Endothelial cell of umbilical vein (primary cell): ENCODE data around the gene LGALS3BP. TPM values are rescaled to one million over a fixed set of nuclear protein-coding genes. Genes with fewer than 3 reads are reported as not detected.

Source experiments
- BruUV-seq: library from RNA; stranded (reverse); fragments of 400-500 nt; replicated peaks from 2 replicates; lab custom pipeline; 2021; lab: Mats Ljungman, UMichigan
- CTCF ChIA-PET: fragments of 300-600, 350-600 bp; sonication (Branson Sonifier 250); formaldehyde crosslinking; loops from one replicate; lab custom pipeline; 2021; ENCODE audit warnings: antibody characterized with exemption, inconsistent platforms; lab: Charles Lee
- POLR2A ChIA-PET: fragments of 300-600, 350-600 bp; sonication (Branson Sonifier 250); formaldehyde crosslinking; loops from one replicate; lab custom pipeline; 2021; ENCODE audit warnings: antibody characterized with exemption, inconsistent platforms; lab: Charles Lee
- DNase-seq: peaks from one replicate; pipeline ENCODE4 v3.0.0-alpha.2; 2011; ENCODE audit warnings: low read depth, low spot score
- FAIRE-seq: peaks from 2 replicates; lab custom pipeline; 2011; peaks lifted over from hg19 to GRCh38; lab: Jason Lieb, UNC
- H2AFZ ChIP-seq: 2 replicates; pipeline ENCODE4 v1.6.0; 2012; ENCODE audit warnings: low read depth, low read length, control low read depth, inconsistent platforms
- H3K27ac ChIP-seq: 2 replicates; pipeline ENCODE4 v1.5.1; 2011; ENCODE audit warnings: low read depth, mild to moderate bottlenecking, control low read depth, low read length, moderate library complexity; ENCODE audit not compliant: insufficient read depth
- H3K27me3 ChIP-seq, 2 experiments: 2 replicates each; pipeline versions ENCODE4 v1.6.0 to v1.6.1; 2011; ENCODE audit warnings: low read length in 2 of 2, mixed read lengths in 1 of 2; ENCODE audit not compliant: control insufficient read depth in 2 of 2, insufficient read depth in 2 of 2
- H3K36me3 ChIP-seq, 2 experiments: 2 replicates in 1 of 2; 3 replicates in 1 of 2; pipeline ENCODE4 v1.5.1; 2011; ENCODE audit warnings: low read length in 2 of 2, mild to moderate bottlenecking in 1 of 2, moderate library complexity in 1 of 2; ENCODE audit not compliant: control insufficient read depth in 2 of 2, insufficient read depth in 2 of 2; ENCODE audit errors: extremely low read depth in 1 of 2
- H3K4me1 ChIP-seq: 3 replicates; pipeline ENCODE4 v1.5.1; 2011; ENCODE audit warnings: mild to moderate bottlenecking, low read length; ENCODE audit not compliant: control insufficient read depth, insufficient read depth; ENCODE audit errors: extremely low read depth
- H3K4me2 ChIP-seq: 2 replicates; pipeline ENCODE4 v1.6.1; 2011; ENCODE audit warnings: low read length, control low read depth, mixed read lengths; ENCODE audit not compliant: insufficient read depth
- H3K4me3 ChIP-seq, 3 experiments: fragments of 200-600 bp in 1 of 3; sonication (generic), shearing (Covaris generic) in 1 of 3; replicated peaks in 1 of 3; 2 replicates each; pipeline ENCODE4 v1.5.1; 2011 to 2016; ENCODE audit warnings: control low read depth in 3 of 3, low read length in 3 of 3, mild to moderate bottlenecking in 2 of 3, inconsistent platforms in 1 of 3, low read depth in 1 of 3, moderate library complexity in 1 of 3; ENCODE audit not compliant: insufficient read depth in 1 of 3
- H3K79me2 ChIP-seq: 2 replicates; pipeline ENCODE4 v1.6.0; 2012; ENCODE audit warnings: low read length, inconsistent platforms; ENCODE audit not compliant: control insufficient read depth, insufficient read depth
- H3K9ac ChIP-seq: replicated peaks from 2 replicates; pipeline ENCODE3; 2011; ENCODE audit warnings: low read length, control low read depth; ENCODE audit not compliant: insufficient read depth; ENCODE audit errors: extremely low read depth
- H3K9me1 ChIP-seq: replicated peaks from 3 replicates; pipeline ENCODE4 v1.6.0; 2011; ENCODE audit warnings: mild to moderate bottlenecking, low read length; ENCODE audit not compliant: control insufficient read depth, insufficient read depth; ENCODE audit errors: extremely low read depth
- H3K9me3 ChIP-seq: replicated peaks from 2 replicates; pipeline ENCODE4 v1.5.1; 2012; ENCODE audit warnings: low read length, inconsistent platforms; ENCODE audit not compliant: control insufficient read depth, insufficient read depth
- H4K20me1 ChIP-seq: replicated peaks from 2 replicates; pipeline ENCODE3; 2011; ENCODE audit warnings: mild to moderate bottlenecking, low read length; ENCODE audit not compliant: control insufficient read depth, insufficient read depth; ENCODE audit errors: extremely low read depth
- EZH2 ChIP-seq: IDR thresholded peaks from 2 replicates; pipeline ENCODE4 v1.6.1; 2012; ENCODE audit warnings: borderline replicate concordance, low read depth, mild to moderate bottlenecking, moderate library complexity, low read length, inconsistent platforms; ENCODE audit not compliant: severe bottlenecking
- FOS ChIP-seq: IDR thresholded peaks from 2 replicates; pipeline ENCODE4 v1.6.1; 2011; ENCODE audit warnings: mild to moderate bottlenecking, low read length, moderate library complexity, borderline replicate concordance; ENCODE audit not compliant: insufficient read depth
- GATA2 ChIP-seq: IDR thresholded peaks from 2 replicates; pipeline ENCODE4 v1.7.0; 2011; ENCODE audit warnings: low read depth, mild to moderate bottlenecking, moderate library complexity, mixed read lengths, low read length; ENCODE audit not compliant: insufficient read length, insufficient read depth
- JUN ChIP-seq: IDR thresholded peaks from 2 replicates; pipeline ENCODE4 v1.6.1; 2011; ENCODE audit warnings: borderline replicate concordance, low read depth; ENCODE audit not compliant: insufficient read length, insufficient read depth
- MYC ChIP-seq: IDR thresholded peaks from one replicate; pipeline ENCODE4 v1.6.1; 2011; ENCODE audit warnings: mild to moderate bottlenecking, low read depth, low read length
- POLR2A ChIP-seq: IDR thresholded peaks from 2 replicates; pipeline ENCODE4 v1.6.1; 2012; ENCODE audit warnings: low read depth, mild to moderate bottlenecking, control low read depth, low read length
- POLR2AphosphoS5 ChIP-seq: IDR thresholded peaks from 2 replicates; pipeline ENCODE4 v1.6.1; 2012; ENCODE audit warnings: low read depth, mild to moderate bottlenecking, control low read depth, low read length, moderate library complexity; ENCODE audit not compliant: insufficient read depth
- dilution Hi-C: fragments of 300-500 bp; cut with MboI; formaldehyde crosslinking; loops from one replicate; pipeline ENCODE4 v1.15.0; 2019; ENCODE audit warnings: low sequenced_read_pairs; ENCODE audit not compliant: extremely low pct_ligation_motif_present
- intact Hi-C: fragments of 100-400 bp; cut with micrococcal nuclease; formaldehyde crosslinking; loops from one replicate; pipeline ENCODE4 v1.10.0; 2022
- polyA plus RNA-seq, 4 experiments: library from polyadenylated mRNA; depleted of rRNA in 3 of 4; stranded (reverse) in 3 of 4; unstranded in 1 of 4; fragments of >200 nt; gene quantifications; 2 replicates each; pipeline versions ENCODE4 v1.2.1 to v1.2.3, GENCODE V29; 2011 to 2012; ENCODE audit warnings: missing spikeins in 1 of 4
- total RNA-seq: library from RNA; stranded (reverse); gene quantifications from 2 replicates; pipeline ENCODE4 v1.2.3, GENCODE V29; 2021
- TF ChIP-seq, protein P1 (sequence below), 2 donors: IDR thresholded peaks; 1 replicate in 1 of 2; 2 replicates in 1 of 2; pipeline ENCODE4 v1.5.1; 2011; ENCODE audit warnings: low read length in 2 of 2, mild to moderate bottlenecking in 2 of 2, moderate library complexity in 2 of 2, control low read depth in 1 of 2, inconsistent platforms in 1 of 2, low read depth in 1 of 2; ENCODE audit not compliant: insufficient read depth in 1 of 2; ENCODE audit errors: extremely low read depth in 1 of 2
- TF ChIP-seq, protein P2 (sequence below): IDR thresholded peaks from 2 replicates; pipeline ENCODE4 v1.6.1; 2011; ENCODE audit not compliant: insufficient read depth, insufficient read length

The LGALS3BP gene
- total and polyA plus RNA-seq, 2 donors (not counting 3 experiments of a cell fraction or from before 2014, with no cell fraction given) = 0.77 to 1.3 TPM

DNA sequence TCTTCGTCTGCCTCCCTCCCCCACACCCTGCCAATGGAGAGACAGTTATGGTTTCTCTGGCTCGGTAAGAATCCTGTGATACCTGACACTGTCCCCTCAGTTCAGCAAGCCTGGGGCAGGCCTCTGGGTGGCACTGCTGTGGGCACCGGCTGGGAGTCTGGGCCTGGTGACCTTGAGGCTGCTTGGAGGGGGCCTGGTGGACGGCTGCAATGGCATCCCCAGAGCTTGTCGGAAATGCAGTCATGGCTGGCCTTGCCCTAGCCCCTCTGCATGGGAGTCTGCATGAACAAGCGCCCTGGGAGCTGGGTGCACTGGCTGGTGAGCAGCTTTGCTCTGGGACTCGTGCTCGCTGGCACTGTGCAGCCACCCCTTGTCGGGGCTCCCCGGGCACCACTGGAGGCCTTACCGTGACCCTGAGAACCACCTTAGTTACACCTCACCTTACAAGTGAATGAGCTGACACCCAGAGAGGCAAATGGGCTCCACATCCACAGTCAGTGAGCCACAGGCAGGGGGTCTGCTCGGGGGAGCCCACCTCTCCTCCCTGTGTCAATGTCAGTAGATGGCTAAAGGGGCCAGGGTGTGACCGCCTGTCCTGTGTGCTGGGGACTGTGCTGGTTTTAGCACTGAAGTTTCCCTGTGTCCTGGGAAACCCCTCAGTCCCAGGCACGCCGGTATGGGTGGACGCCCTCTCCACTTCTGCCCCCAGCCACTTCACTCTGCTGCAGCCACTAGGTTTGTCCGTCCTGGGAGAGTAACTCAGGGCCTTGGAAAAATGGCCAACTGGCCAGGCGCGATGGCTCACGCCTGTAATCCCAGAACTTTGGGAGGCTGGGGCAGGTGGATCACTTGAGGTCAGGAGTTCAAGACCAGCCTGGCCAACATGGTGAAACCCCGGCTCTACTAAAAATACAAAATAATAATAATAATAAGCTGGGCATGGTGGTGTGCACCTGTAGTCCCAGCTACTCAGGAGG, 1.4 kb downstream of the LGALS3BP start:
- no TSS peak for BruUV-seq
- H3K4me1 ChIP-seq = no peaks in the 10 kb centered on the region
- H4K20me1 ChIP-seq = no peaks in the 10 kb centered on the region
- no peak for TF ChIP-seq POLR2AphosphoS5
- TF ChIP-seq FOS = no peak
- TF ChIP-seq, protein P1, sequence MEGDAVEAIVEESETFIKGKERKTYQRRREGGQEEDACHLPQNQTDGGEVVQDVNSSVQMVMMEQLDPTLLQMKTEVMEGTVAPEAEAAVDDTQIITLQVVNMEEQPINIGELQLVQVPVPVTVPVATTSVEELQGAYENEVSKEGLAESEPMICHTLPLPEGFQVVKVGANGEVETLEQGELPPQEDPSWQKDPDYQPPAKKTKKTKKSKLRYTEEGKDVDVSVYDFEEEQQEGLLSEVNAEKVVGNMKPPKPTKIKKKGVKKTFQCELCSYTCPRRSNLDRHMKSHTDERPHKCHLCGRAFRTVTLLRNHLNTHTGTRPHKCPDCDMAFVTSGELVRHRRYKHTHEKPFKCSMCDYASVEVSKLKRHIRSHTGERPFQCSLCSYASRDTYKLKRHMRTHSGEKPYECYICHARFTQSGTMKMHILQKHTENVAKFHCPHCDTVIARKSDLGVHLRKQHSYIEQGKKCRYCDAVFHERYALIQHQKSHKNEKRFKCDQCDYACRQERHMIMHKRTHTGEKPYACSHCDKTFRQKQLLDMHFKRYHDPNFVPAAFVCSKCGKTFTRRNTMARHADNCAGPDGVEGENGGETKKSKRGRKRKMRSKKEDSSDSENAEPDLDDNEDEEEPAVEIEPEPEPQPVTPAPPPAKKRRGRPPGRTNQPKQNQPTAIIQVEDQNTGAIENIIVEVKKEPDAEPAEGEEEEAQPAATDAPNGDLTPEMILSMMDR (IDR thresholded peaks at IDR 0.05; ENCODE audit: extremely low read depth in 1 of 2, insufficient read depth in 1 of 2, low read depth in 1 of 2, low read length in 2 of 2) = no peak
- no peak for TF ChIP-seq POLR2A
- no peak for TF ChIP-seq JUN
- TF ChIP-seq, protein P2, sequence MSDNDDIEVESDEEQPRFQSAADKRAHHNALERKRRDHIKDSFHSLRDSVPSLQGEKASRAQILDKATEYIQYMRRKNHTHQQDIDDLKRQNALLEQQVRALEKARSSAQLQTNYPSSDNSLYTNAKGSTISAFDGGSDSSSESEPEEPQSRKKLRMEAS = no peak
- TF ChIP-seq EZH2 = no peak
- TF ChIP-seq GATA2 = no peak
- TF ChIP-seq MYC = no peak
- H3K36me3 ChIP-seq = no peaks in the 10 kb centered on the region
- DNase-seq = no peak
- no peak overlapping the region for H2AFZ ChIP-seq
- no peak overlapping the region for H3K4me3 ChIP-seq
- dilution Hi-C loops (no loop called here), intact Hi-C loops (no loop called here)
- H3K79me2 ChIP-seq = no peaks in the 10 kb centered on the region
- H3K4me2 ChIP-seq = no peak overlapping the region
- POLR2A ChIA-PET = no interaction called here
- FAIRE-seq = no peak
- H3K27me3 ChIP-seq = no peaks in the 10 kb centered on the region
- H3K9ac ChIP-seq = no peak overlapping the region
- H3K9me3 ChIP-seq = no peaks in the 10 kb centered on the region
- CTCF ChIA-PET = no interaction called here
- no peak overlapping the region for H3K27ac ChIP-seq
- H3K9me1 ChIP-seq = no peaks in the 10 kb centered on the region
